ENCODE results near the gene QRFP.

QRFP gene

GRCh38 chr9:130886981-130887380 lies 9.6 kb downstream of the QRFP start:
- DNase-seq (ENCODE audit: low spot score): no peak
- no peak for TF ChIP-seq CTCF (IDR thresholded peaks at IDR 0.05; ENCODE audit: extremely low read depth, missing control alignments)

- DNase-seq (ENCODE audit: low spot score): no peak
- no peak for TF ChIP-seq CTCF (IDR thresholded peaks at IDR 0.05; ENCODE audit: extremely low read depth, missing control alignments)
These were observed 10.9 kb downstream of the QRFP start for GRCh38 chr9:130885484-130886375.

- no peak for DNase-seq (ENCODE audit: low spot score)
- no peak for TF ChIP-seq CTCF (IDR thresholded peaks at IDR 0.05; ENCODE audit: extremely low read depth, missing control alignments)
These were observed 11.8 kb downstream of the QRFP start for GRCh38 chr9:130884542-130885483.

- no peak for DNase-seq (ENCODE audit: low spot score)
- TF ChIP-seq CTCF (IDR thresholded peaks at IDR 0.05; ENCODE audit: extremely low read depth, missing control alignments): no peak
These were observed 12.5 kb downstream of the QRFP start for GRCh38 chr9:130884111-130884531.

- no peak for TF ChIP-seq CTCF (IDR thresholded peaks at IDR 0.05; ENCODE audit: extremely low read depth, missing control alignments)
- DNase-seq (ENCODE audit: low spot score): no peak
These were observed 13.1 kb downstream of the QRFP start for GRCh38 chr9:130883479-130883878.

GRCh38 chr9:130882696-130883225 lies 13.9 kb downstream of the QRFP start:
- no peak for TF ChIP-seq CTCF (IDR thresholded peaks at IDR 0.05; ENCODE audit: extremely low read depth, missing control alignments)

More at GRCh38 chr9:130882696-130883225, 13.9 kb downstream of the QRFP start:
- no peak for DNase-seq (ENCODE audit: low spot score)

Data from GM20000 (cell line).